ENCODE data around the gene SNTB2. TPM values are rescaled to one million over a fixed set of nuclear protein-coding genes. Genes with fewer than 3 reads are reported as not detected.

The SNTB2 gene
- total and polyA plus RNA-seq, 2 of the 4 experiments (the other 2 are of a cell fraction): 23.5 to 47.5 TPM

DNA sequence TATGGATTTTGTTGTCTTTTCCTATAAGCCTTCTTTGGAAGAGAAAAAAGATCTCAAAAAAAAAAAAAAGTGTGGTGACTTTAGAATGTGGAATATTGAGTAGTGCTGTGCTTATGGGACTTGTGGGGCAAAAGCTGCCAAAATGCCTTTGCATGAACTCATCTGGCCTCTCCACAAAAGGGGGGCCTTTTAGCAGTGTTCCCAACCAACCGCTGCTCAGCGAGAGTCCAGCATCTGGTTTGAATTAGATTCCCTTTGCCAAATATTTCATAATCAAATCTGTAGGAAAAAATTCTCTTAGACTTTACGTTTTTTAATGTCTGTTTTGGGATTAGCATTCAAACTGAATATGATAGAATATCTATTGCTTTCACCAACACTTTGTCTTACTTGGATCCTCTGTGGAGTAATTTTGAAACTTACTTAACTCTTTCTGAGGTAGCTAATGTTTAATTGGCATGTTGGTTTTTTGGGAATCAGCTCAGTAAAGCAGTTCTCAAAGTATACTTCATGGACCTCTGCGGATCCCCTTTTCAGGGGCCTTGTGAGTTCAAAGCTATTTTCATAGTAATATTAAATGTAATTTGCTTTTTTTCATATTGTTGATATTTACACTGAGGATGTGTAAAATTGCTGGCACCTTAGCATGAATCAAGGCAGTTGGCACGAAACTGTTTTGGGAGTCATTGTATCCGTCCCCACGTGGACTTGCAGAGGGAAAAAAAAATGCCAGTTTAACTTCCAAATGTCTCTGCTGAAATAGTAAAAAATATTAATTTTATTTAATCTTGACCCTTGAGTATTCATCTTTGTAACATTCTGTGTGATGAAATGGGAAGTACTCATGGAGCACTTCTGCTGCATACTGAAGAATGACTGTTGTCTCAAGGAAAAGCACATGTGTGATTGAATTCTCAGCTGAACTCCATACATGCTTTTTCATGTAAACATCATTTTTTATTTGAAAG, 89.5 kb downstream of the SNTB2 start:
- Histone ChIP-seq H2AK9ac (replicated peaks; ENCODE audit: low read depth, low read length, poor library complexity) (no peak overlapping the region), H3K9me3 (ENCODE audit: control insufficient read depth, insufficient read depth, low read length) (no peaks in the 10 kb centered on the region), H3K4ac (ENCODE audit: low read depth, low read length) (peak overlapping the region; percentile 78), H2AFZ (replicated peaks; ENCODE audit: low read length, poor library complexity) (no peak overlapping the region), H2AK5ac (ENCODE audit: low read depth, low read length) (peak overlapping the region; percentile 90; the same call in 1 of the 2 replicates), H3K23ac (ENCODE audit: low read depth, low read length) (peak overlapping the region; percentile 4; the same call in 1 of the 2 replicates), H3K14ac (replicated peaks; ENCODE audit: low read depth, low read length) (peak overlapping the region; percentile 67), H3K4me1 (ENCODE audit: control insufficient read depth, insufficient read depth, low read length) (peaks cover 8% of the 10 kb centered on the region), H3K79me1 (ENCODE audit: low read depth in 1 of 2, low read length in 2 of 2) (peaks cover 14 to 34% of the 10 kb centered on the region in 2 experiments), H3K36me3 (ENCODE audit: control insufficient read depth, insufficient read depth, low read length) (no peaks in the 10 kb centered on the region), H2BK5ac (ENCODE audit: low read depth, low read length, poor library complexity, severe bottlenecking) (peak overlapping the region; percentile 97), H3K4me2 (ENCODE audit: low read depth, low read length) (peak overlapping the region; percentile 57), H2BK15ac (ENCODE audit: low read depth, low read length) (peak overlapping the region; percentile 39; the same call in 2 of the 3 replicates), H3K18ac (ENCODE audit: low read depth, low read length) (peak overlapping the region; percentile 47), H4K8ac (ENCODE audit: low read depth in 2 of 2, low read length in 2 of 2) (peak overlapping the region in 1 of 2 experiments; percentile 76; a peak in 2 of 4 replicates), H3K27ac (ENCODE audit: insufficient read depth, low read length) (peak overlapping the region; percentile 85; the same call in 1 of the 2 replicates), H3K9ac (ENCODE audit: low read depth, low read length) (peak overlapping the region; percentile 49; the same call in 1 of the 2 replicates), H3K9me1 (ENCODE audit: insufficient read depth, low read length) (peaks cover 6% of the 10 kb centered on the region; the same call in 1 of the 2 replicates), H2BK120ac (ENCODE audit: low read depth, low read length) (peak overlapping the region; percentile 74), H3K27me3 (ENCODE audit: control insufficient read depth, insufficient read depth, low read length) (no peaks in the 10 kb centered on the region), H2BK20ac (ENCODE audit: low read depth, low read length) (peak overlapping the region; percentile 52), H4K91ac (ENCODE audit: insufficient read depth, low read depth, low read length) (peak overlapping the region; percentile 66), H4K5ac (ENCODE audit: low read depth, low read length) (no peak overlapping the region; the same call in 1 of the 2 replicates), H4K20me1 (ENCODE audit: insufficient read depth, low read length) (no peaks in the 10 kb centered on the region), H3K4me3 (ENCODE audit: insufficient read depth, low read depth, low read length) (no peak overlapping the region), H3K56ac (ENCODE audit: extremely low read depth, insufficient read depth, low read length) (peak overlapping the region; percentile 50)
- intact Hi-C loops (cut with micrococcal nuclease) (loop anchor here (1.0 kb wide), 1 partner anchor 89 kb away; the partner anchor contains the start of gene SNTB2), in situ Hi-C loops (cut with MboI; ENCODE audit: low sequenced_read_pairs) (loop anchor here (5.0 kb wide), 1 partner anchor 89 kb away; the partner anchor contains the start of gene SNTB2), dilution Hi-C loops (cut with HindIII; ENCODE audit: low sequenced_read_pairs, unreplicated experiment) (no loop called here)
- WGBS, 2 experiments (ENCODE audit: extremely low coverage in 2 of 2, insufficient read length in 1 of 2): no CpG with 5 or more reads among the region's 7 CpGs
- no TSS peak for BruUV-seq (replicated peaks)
- ATAC-seq (ENCODE audit: low read depth): peak; percentile 93
- TF ChIP-seq, protein P1, sequence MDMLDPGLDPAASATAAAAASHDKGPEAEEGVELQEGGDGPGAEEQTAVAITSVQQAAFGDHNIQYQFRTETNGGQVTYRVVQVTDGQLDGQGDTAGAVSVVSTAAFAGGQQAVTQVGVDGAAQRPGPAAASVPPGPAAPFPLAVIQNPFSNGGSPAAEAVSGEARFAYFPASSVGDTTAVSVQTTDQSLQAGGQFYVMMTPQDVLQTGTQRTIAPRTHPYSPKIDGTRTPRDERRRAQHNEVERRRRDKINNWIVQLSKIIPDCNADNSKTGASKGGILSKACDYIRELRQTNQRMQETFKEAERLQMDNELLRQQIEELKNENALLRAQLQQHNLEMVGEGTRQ (IDR thresholded peaks at IDR 0.05; ENCODE audit: low read depth, low read length): no peak
- peak; percentile 55 for TF ChIP-seq MXI1 (IDR thresholded peaks at IDR 0.05; ENCODE audit: borderline replicate concordance, low read depth, low read length)
- TF ChIP-seq, protein P2, sequence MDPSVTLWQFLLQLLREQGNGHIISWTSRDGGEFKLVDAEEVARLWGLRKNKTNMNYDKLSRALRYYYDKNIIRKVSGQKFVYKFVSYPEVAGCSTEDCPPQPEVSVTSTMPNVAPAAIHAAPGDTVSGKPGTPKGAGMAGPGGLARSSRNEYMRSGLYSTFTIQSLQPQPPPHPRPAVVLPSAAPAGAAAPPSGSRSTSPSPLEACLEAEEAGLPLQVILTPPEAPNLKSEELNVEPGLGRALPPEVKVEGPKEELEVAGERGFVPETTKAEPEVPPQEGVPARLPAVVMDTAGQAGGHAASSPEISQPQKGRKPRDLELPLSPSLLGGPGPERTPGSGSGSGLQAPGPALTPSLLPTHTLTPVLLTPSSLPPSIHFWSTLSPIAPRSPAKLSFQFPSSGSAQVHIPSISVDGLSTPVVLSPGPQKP (IDR thresholded peaks at IDR 0.05; ENCODE audit: borderline replicate concordance, low read depth, low read length): no peak
- no peak for TF ChIP-seq RFX5 (IDR thresholded peaks at IDR 0.05; ENCODE audit: low read depth, low read length)
- no peak for TF ChIP-seq NFE2L2 (IDR thresholded peaks at IDR 0.05; ENCODE audit: low read depth, low read length)
- TF ChIP-seq POLR2A (IDR thresholded peaks at IDR 0.05; ENCODE audit: low read depth, low read length): no peak
- no peak for TF ChIP-seq BHLHE40 (IDR thresholded peaks at IDR 0.05; ENCODE audit: low read depth, low read length)
- TF ChIP-seq FOS (IDR thresholded peaks at IDR 0.05; ENCODE audit: low read depth, low read length): peak; percentile 56
- no peak for TF ChIP-seq RAD21 (IDR thresholded peaks at IDR 0.05; ENCODE audit: low read length)
- TF ChIP-seq CEBPB (IDR thresholded peaks at IDR 0.05; ENCODE audit: low read depth, low read length): peak; percentile 81
- TF ChIP-seq, protein P3, sequence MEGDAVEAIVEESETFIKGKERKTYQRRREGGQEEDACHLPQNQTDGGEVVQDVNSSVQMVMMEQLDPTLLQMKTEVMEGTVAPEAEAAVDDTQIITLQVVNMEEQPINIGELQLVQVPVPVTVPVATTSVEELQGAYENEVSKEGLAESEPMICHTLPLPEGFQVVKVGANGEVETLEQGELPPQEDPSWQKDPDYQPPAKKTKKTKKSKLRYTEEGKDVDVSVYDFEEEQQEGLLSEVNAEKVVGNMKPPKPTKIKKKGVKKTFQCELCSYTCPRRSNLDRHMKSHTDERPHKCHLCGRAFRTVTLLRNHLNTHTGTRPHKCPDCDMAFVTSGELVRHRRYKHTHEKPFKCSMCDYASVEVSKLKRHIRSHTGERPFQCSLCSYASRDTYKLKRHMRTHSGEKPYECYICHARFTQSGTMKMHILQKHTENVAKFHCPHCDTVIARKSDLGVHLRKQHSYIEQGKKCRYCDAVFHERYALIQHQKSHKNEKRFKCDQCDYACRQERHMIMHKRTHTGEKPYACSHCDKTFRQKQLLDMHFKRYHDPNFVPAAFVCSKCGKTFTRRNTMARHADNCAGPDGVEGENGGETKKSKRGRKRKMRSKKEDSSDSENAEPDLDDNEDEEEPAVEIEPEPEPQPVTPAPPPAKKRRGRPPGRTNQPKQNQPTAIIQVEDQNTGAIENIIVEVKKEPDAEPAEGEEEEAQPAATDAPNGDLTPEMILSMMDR (conservative IDR thresholded peaks at IDR 0.05; ENCODE audit: low read depth, low read length): no peak
- peak; percentile 27; the same call in 1 of the 2 replicates for TF ChIP-seq MAZ (IDR thresholded peaks at IDR 0.05; ENCODE audit: borderline replicate concordance, low read depth, low read length)
- ChIA-PET CTCF (interaction anchor here (0.6 to 1.4 kb wide), 5 partner anchors 8 to 128 kb away, joined by 3 to 14 read pairs (median 5); partner anchors contain the start of gene SNTB2), POLR2A (ENCODE audit: unreplicated experiment) (interaction anchor here (0.6 to 1.3 kb wide), 2 partner anchors 13 to 86 kb away, joined by 3 to 12 read pairs; no protein-coding TSS in a partner anchor)
- DNase-seq: peak; percentile 98

Measured in IMR-90 (cell line).